ENCODE results near the gene SMIM29. TPM values are rescaled to one million over a fixed set of nuclear protein-coding genes. Genes with fewer than 3 reads are reported as not detected.

The SMIM29 gene
- polyA plus RNA-seq, 1 donor (not counting 4 experiments of a cell fraction or from before 2014, with no cell fraction given) = 27.4 TPM

- H3K9ac ChIP-seq (ENCODE audit: control insufficient read depth, extremely low read depth, insufficient read depth, low read length) = peak overlapping the region; percentile 88
- H3K4me2 ChIP-seq (ENCODE audit: control insufficient read depth, extremely low read depth, insufficient read depth, low read depth, low read length) = peak overlapping the region; percentile 97
- no peaks in the 10 kb centered on the region for H3K27me3 ChIP-seq (ENCODE audit: control insufficient read depth, extremely low read depth, insufficient read depth, low read length)
- H3K79me2 ChIP-seq (ENCODE audit: control insufficient read depth, insufficient read depth, low read length) = peaks cover 37% of the 10 kb centered on the region
- peaks cover 10% of the 10 kb centered on the region for H3K9me1 ChIP-seq (ENCODE audit: control insufficient read depth, extremely low read depth, insufficient read depth, low read length)
- H3K9me3 ChIP-seq (ENCODE audit: control insufficient read depth, low read depth, low read length) = no peaks in the 10 kb centered on the region
- peaks cover 52% of the 10 kb centered on the region for H3K4me1 ChIP-seq (ENCODE audit: control insufficient read depth, extremely low read depth, insufficient read depth, low read length)
- H3K4me3 ChIP-seq (ENCODE audit: control insufficient read depth in 2 of 3, extremely low read depth in 1 of 3, insufficient read depth in 2 of 3, low read depth in 1 of 3, low read length in 3 of 3) = peak overlapping the region; percentile 82 to 94 (median 90)
- no peak overlapping the region for H2AFZ ChIP-seq (ENCODE audit: control insufficient read depth, low read length)
- peak overlapping the region; percentile 81 for H3K27ac ChIP-seq (ENCODE audit: control insufficient read depth, insufficient read depth, low read length)
- peaks cover 12% of the 10 kb centered on the region for H4K20me1 ChIP-seq (ENCODE audit: control insufficient read depth, extremely low read depth, insufficient read depth, low read length)
- DNase-seq (ENCODE audit: low read depth, low spot score) (no peak), FAIRE-seq (no peak)
- dilution Hi-C loops (cut with MboI; ENCODE audit: extremely low pct_ligation_motif_present, low sequenced_read_pairs) = no loop called here
- TF ChIP-seq CTCF (optimal IDR thresholded peaks at IDR 0.05 in 1 of 3, IDR thresholded peaks at IDR 0.05 in 1 of 3, conservative IDR thresholded peaks at IDR 0.05 in 1 of 3; ENCODE audit: extremely low read depth in 1 of 3, insufficient read depth in 2 of 3, low read length in 3 of 3) = no peak
- peaks cover 16 to 36% of the 10 kb centered on the region in 2 experiments for H3K36me3 ChIP-seq (ENCODE audit: control insufficient read depth in 2 of 2, extremely low read depth in 1 of 2, insufficient read depth in 2 of 2, low read length in 2 of 2)
Observed at GRCh38 chr6:34237722-34238584, 10.9 kb downstream of the SMIM29 start.

- H3K9me3 ChIP-seq (ENCODE audit: control insufficient read depth, low read depth, low read length) = no peaks in the 10 kb centered on the region
- peaks cover 6% of the 10 kb centered on the region for H3K9me1 ChIP-seq (ENCODE audit: control insufficient read depth, extremely low read depth, insufficient read depth, low read length)
- TF ChIP-seq EZH2 (IDR thresholded peaks at IDR 0.05; ENCODE audit: low read length) (no peak), CTCF (optimal IDR thresholded peaks at IDR 0.05 in 1 of 3, IDR thresholded peaks at IDR 0.05 in 1 of 3, conservative IDR thresholded peaks at IDR 0.05 in 1 of 3; ENCODE audit: extremely low read depth in 1 of 3, insufficient read depth in 2 of 3, low read length in 3 of 3) (no peak)
- no peaks in the 10 kb centered on the region for H3K27me3 ChIP-seq (ENCODE audit: control insufficient read depth, extremely low read depth, insufficient read depth, low read length)
- peak overlapping the region; percentile 83 for H3K27ac ChIP-seq (ENCODE audit: control insufficient read depth, insufficient read depth, low read length)
- FAIRE-seq (no peak), DNase-seq (ENCODE audit: low read depth, low spot score) (no peak)
- peak overlapping the region; percentile 88 for H3K9ac ChIP-seq (ENCODE audit: control insufficient read depth, extremely low read depth, insufficient read depth, low read length)
- H3K36me3 ChIP-seq (ENCODE audit: control insufficient read depth in 2 of 2, extremely low read depth in 1 of 2, insufficient read depth in 2 of 2, low read length in 2 of 2) = peaks cover 15 to 30% of the 10 kb centered on the region in 2 experiments
- dilution Hi-C loops (cut with MboI; ENCODE audit: extremely low pct_ligation_motif_present, low sequenced_read_pairs) = no loop called here
- H4K20me1 ChIP-seq (ENCODE audit: control insufficient read depth, extremely low read depth, insufficient read depth, low read length) = peaks cover 12% of the 10 kb centered on the region
- peaks cover 37% of the 10 kb centered on the region for H3K79me2 ChIP-seq (ENCODE audit: control insufficient read depth, insufficient read depth, low read length)
- peak overlapping the region; percentile 82 to 94 (median 90) for H3K4me3 ChIP-seq (ENCODE audit: control insufficient read depth in 2 of 3, extremely low read depth in 1 of 3, insufficient read depth in 2 of 3, low read depth in 1 of 3, low read length in 3 of 3)
- peaks cover 46% of the 10 kb centered on the region for H3K4me1 ChIP-seq (ENCODE audit: control insufficient read depth, extremely low read depth, insufficient read depth, low read length)
- H2AFZ ChIP-seq (ENCODE audit: control insufficient read depth, low read length) = no peak overlapping the region
- H3K4me2 ChIP-seq (ENCODE audit: control insufficient read depth, extremely low read depth, insufficient read depth, low read depth, low read length) = peak overlapping the region; percentile 97
Observed at GRCh38 chr6:34237316-34237721, 11.5 kb downstream of the SMIM29 start.
